Epidermal melanocyte (primary cell): ENCODE measurements around the gene NIN.
A peak's percentile ranks its signal among the peaks of the same experiment; 100 is the strongest.

Experiments used
- DNase-seq: peaks from one replicate; pipeline ENCODE4 v3.0.0; 2011; ENCODE audit warnings: low spot score; ENCODE audit not compliant: insufficient read length

NIN gene

GRCh38 chr14:50762001-50762930 lies 68.7 kb downstream of the NIN start:
- DNase-seq = no peak

- DNase-seq = no peak
Observed at GRCh38 chr14:50759800-50760543, 71.0 kb downstream of the NIN start.

- no peak for DNase-seq
Observed at GRCh38 chr14:50758945-50759344, 72.0 kb downstream of the NIN start.

DNA sequence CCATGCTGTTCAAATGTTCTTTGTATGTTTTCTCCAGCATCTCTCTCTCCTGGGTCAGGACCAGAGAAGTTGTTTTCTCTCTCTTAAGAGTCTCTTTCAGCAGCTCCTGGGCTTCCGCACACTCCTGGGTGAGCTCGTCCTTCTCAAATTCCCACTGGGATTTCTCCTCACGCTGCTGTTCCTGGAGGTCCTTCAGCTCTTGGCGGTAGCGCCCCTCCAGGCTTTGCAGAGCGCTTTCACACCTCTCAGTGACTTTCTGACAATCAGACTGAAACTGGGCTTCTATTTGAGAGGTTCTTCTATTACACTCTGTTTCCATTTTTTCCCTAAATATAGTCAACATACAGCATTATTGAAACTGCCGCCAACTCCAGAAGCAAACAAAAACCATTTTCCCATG lies 72.7 kb downstream of the NIN start:
- no peak for DNase-seq

- DNase-seq = no peak
Observed at GRCh38 chr14:50757702-50758101, 73.3 kb downstream of the NIN start.

- DNase-seq = no peak
Observed at GRCh38 chr14:50756300-50756699, 74.7 kb downstream of the NIN start.

DNA sequence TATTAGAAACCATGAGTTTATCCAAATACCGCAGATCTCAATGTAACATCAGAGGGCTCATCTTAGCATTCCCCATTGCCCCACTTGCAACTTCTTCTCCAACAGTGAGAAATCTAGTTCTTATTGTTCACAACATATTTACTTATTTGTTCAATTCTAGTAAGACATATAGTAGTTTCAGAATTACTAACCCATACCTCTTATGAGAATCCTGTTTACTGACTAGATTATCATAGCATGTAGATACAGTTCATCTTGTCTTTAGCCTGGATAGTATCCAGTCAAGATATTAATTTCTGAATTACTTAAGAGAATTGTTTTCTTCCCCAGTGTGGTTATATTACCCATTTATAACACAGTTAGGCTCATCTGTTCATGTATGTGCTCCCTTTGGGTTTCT lies 80.6 kb downstream of the NIN start:
- no peak for DNase-seq

DNA sequence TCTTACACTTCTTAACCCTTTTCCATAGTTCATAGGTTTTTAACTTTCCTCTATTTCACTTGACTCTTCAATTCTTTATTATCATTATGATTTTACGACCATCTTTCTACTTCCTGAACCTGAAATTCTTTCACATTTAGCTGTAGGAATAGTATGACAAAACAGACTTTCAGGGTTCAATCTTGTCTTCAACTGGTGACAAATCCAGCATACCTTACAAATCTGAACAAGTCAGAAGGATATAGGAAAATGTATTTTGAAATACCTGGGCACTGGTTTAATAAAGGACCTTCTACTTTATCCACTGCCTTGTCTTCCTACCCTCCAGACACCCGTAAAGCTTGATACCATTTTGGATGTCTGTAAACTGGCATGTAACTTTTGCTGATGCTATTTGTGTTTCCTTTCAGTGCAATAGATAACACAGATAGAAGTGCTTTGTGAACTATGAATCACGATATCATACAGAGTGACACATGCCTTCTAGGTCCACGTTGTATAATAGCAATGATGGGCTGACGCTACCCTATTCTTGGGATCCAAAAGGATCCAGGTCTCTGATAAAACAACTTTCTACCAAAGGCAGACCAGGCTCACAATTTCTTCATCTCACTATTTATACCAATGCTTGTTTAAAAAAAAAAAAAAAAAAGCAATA lies 85.4 kb downstream of the NIN start:
- no peak for DNase-seq

GRCh38 chr14:50744231-50744630 lies 86.7 kb downstream of the NIN start:
- DNase-seq = no peak

DNA sequence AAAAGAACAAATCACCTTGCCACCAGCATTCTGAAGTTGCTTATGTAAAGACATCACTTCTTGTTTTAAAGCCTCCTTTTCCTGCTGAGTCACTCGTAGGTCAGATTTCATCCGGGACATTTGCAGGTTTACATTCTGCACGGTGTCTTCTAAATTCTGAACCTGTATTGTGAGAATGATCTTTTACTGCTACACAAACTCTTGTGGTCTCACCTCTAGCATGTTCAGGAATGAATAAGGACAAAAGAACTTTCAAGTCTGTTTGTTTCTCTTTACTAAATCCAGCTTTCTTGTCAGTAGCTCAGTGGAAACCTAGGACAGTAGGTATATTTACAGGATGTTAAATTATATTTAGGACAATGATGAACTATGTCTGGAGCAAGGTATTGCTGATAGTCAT lies 89.4 kb downstream of the NIN start:
- no peak for DNase-seq

- no peak for DNase-seq
Observed at GRCh38 chr14:50740856-50741255, 90.1 kb downstream of the NIN start.

DNA sequence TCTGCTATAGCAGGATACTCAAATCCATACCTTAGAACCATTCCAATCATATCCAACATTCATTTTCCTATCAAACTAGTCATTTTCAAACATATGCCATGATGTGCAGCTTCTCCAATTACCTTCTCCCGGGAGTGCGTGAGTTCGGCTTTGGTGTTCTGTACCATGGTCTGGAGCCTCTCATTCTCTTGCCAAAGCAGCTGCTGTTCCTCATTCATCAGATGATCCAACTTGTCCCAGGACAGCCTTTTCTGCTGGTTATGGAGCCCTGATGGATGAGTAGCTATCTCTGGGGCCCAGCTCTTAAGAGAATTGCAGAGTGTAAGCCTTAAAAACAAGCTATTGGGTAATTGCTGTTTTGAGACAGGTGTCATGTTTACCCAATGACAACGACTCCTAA lies 91.8 kb downstream of the NIN start:
- no peak for DNase-seq

DNA sequence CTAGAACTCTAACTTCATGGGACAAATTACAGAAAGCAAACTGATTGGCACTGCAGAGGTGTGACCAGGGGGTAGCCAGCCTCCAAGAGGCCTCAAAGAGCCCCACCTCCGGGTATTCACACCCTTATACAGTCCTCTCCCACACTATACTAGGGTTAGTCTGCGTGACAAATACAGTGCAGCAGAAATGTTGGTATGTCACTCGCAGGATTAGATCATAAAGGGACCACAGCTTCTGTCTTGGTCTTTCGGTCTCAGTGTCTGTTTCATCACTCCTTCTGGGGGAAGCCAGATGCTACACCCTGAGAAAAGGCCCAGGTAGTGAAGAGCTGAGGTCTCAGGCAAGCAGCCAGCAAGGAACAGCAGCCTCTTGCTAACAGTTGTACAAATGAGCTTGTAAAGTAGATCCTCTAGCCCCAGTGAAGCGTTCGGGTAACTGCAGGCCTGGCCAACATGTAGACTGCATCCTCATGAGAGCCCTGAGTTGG lies 94.0 kb downstream of the NIN start:
- DNase-seq = no peak

- DNase-seq = no peak
Observed at GRCh38 chr14:50734950-50735695, 95.8 kb downstream of the NIN start.

- DNase-seq = no peak
Observed at GRCh38 chr14:50733494-50733893, 97.5 kb downstream of the NIN start.

- no peak for DNase-seq
Observed at GRCh38 chr14:50728836-50729235, 102.1 kb downstream of the NIN start.

- peak; percentile 52 for DNase-seq
Observed at GRCh38 chr14:50726372-50727107, 104.4 kb downstream of the NIN start.

DNA sequence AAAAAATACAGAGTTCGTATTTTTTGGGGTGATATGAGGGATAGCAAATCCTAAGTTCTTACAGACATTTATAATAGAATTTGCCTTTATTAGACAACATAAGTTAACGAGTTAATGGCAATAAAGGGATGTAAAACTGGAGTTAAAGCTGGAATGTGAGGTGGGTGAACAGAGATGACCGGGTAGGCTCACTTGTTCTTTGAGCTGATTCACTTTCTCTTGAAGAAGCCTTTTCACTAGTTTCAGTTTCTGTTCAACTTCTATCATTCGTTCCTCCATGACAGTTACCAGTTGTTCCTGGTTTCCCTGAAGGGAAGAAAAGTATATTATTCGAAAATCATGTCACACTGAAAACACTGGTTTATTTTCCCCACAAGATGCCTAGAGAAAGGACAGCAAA lies 105.2 kb downstream of the NIN start:
- no peak for DNase-seq

- DNase-seq = no peak
Observed at GRCh38 chr14:50719911-50720759, 110.8 kb downstream of the NIN start.

GRCh38 chr14:50718949-50719348 lies 112.0 kb downstream of the NIN start:
- no peak for DNase-seq
